GM12891 (cell line): ENCODE data around the gene DAW1.

ENCODE experiments used
- POLR2A ChIP-seq: IDR thresholded peaks from 2 replicates; pipeline ENCODE4 v1.6.1; 2011; ENCODE audit warnings: low read depth, low read length, control low read depth
- POLR2AphosphoS5 ChIP-seq: IDR thresholded peaks from 2 replicates; pipeline ENCODE4 v1.6.1; 2011; ENCODE audit warnings: low read depth, low read length, control low read depth
- TAF1 ChIP-seq: IDR thresholded peaks from 2 replicates; pipeline ENCODE4 v1.6.1; 2011; ENCODE audit warnings: low read depth, low read length, control low read depth

DNA sequence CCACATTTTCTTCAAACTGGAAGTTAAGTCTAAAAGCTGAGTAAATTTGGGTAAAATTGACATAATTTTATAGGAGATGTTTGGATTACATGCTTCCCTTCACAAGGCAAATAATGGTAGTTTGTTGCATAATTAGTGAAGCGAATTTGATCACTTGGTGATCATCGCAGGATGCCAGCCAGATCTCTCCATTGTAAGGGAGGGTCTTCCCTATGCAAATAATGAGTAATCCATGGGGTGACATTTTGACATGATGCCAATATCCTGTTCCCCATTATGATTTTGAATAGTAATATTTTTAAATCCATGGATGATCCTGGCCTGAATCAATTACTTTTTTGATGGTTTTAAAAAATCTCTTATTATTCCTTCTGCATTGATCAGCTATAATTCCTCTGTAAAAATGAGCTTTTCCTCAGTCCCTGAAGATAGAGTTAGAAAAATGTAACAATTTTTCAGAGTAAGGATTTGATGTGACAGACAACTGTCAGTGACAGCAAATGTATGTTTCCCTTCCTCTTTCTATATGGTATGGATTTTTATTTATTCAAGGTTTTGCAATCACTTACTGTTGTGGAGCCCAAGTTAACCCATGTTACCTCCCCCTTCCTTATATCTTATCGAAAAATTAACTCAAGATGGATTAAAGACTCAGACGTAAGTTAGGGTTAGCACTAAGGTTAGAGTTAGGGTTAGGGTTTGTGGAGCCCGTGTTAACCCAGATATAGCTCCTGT lies 36.3 kb upstream of the DAW1 start:
- TF ChIP-seq TAF1 (no peak), POLR2A (no peak), POLR2AphosphoS5 (no peak)
